Fibroblast of lung (primary cell): ENCODE results near the gene TSC22D2. TPM values are rescaled to one million over a fixed set of nuclear protein-coding genes. Genes with fewer than 3 reads are reported as not detected.

Experiments
- DNase-seq, 2 donors: peaks; one replicate each; pipeline versions ENCODE4 v3.0.0 to v3.0.0-alpha.2; 2010; ENCODE audit warnings: low read depth in 2 of 2
- H2AFZ ChIP-seq: 2 replicates; pipeline ENCODE4 v1.5.1; 2012; ENCODE audit warnings: low read length, control low read depth, inconsistent platforms
- H3K27ac ChIP-seq: 2 replicates; pipeline ENCODE4 v1.5.1; 2011; ENCODE audit warnings: low read length, control low read depth; ENCODE audit not compliant: insufficient read depth
- H3K27me3 ChIP-seq: 2 replicates; pipeline ENCODE4 v1.5.1; 2011; ENCODE audit warnings: mild to moderate bottlenecking, low read length; ENCODE audit not compliant: control insufficient read depth, insufficient read depth
- H3K36me3 ChIP-seq: 2 replicates; pipeline ENCODE4 v1.5.1; 2011; ENCODE audit warnings: low read length; ENCODE audit not compliant: control insufficient read depth, insufficient read depth
- H3K4me1 ChIP-seq: 2 replicates; pipeline ENCODE4 v1.5.1; 2011; ENCODE audit warnings: low read length; ENCODE audit not compliant: control insufficient read depth, insufficient read depth; ENCODE audit errors: extremely low read depth
- H3K4me2 ChIP-seq: 2 replicates; pipeline ENCODE4 v1.5.1; 2011; ENCODE audit warnings: low read length, control low read depth; ENCODE audit not compliant: insufficient read depth; ENCODE audit errors: extremely low read depth
- H3K4me3 ChIP-seq, 4 experiments: fragments of 200-600 bp in 1 of 4; sonication (generic) in 1 of 4; replicated peaks in 1 of 4; 2 replicates each; pipeline ENCODE4 v1.5.1; 2011 to 2016; ENCODE audit warnings: low read length in 4 of 4, low read depth in 3 of 4, mild to moderate bottlenecking in 3 of 4, control low read depth in 2 of 4, inconsistent platforms in 1 of 4, mixed read lengths in 1 of 4; ENCODE audit not compliant: insufficient read depth in 1 of 4; ENCODE audit errors: control extremely low read depth in 1 of 4
- H3K79me2 ChIP-seq: 2 replicates; pipeline ENCODE4 v1.5.1; 2012; ENCODE audit warnings: mild to moderate bottlenecking, low read length, inconsistent platforms; ENCODE audit not compliant: control insufficient read depth, insufficient read depth
- H3K9ac ChIP-seq: 2 replicates; pipeline ENCODE4 v1.5.1; 2011; ENCODE audit warnings: mild to moderate bottlenecking, low read length, control low read depth; ENCODE audit not compliant: insufficient read depth
- H3K9me3 ChIP-seq: 2 replicates; pipeline ENCODE4 v1.5.1; 2012; ENCODE audit warnings: low read depth, low read length; ENCODE audit not compliant: control insufficient read depth, insufficient read depth
- H4K20me1 ChIP-seq: 2 replicates; pipeline ENCODE4 v1.5.1; 2011; ENCODE audit warnings: low read length; ENCODE audit not compliant: control insufficient read depth, insufficient read depth; ENCODE audit errors: extremely low read depth
- CTCF ChIP-seq, 2 donors: IDR thresholded peaks in 1 of 2; conservative IDR thresholded peaks in 1 of 2; 1 replicate in 1 of 2; 2 replicates in 1 of 2; pipeline ENCODE4 v1.5.1; 2011 to 2012; ENCODE audit warnings: low read length in 2 of 2, control low read depth in 1 of 2, inconsistent platforms in 1 of 2, low read depth in 1 of 2, mild to moderate bottlenecking in 1 of 2
- EZH2 ChIP-seq: IDR thresholded peaks from 2 replicates; pipeline ENCODE4 v1.5.1; 2012; ENCODE audit warnings: low read length, control low read depth, mild to moderate bottlenecking; ENCODE audit errors: missing control alignments
- polyA plus RNA-seq, 2 donors: library from polyadenylated mRNA; depleted of rRNA in 1 of 2; stranded (reverse) in 1 of 2; unstranded in 1 of 2; fragments of >200 nt; gene quantifications; 2 replicates each; pipeline ENCODE4 v1.2.1, GENCODE V29; 2011 to 2012; ENCODE audit warnings: missing spikeins in 1 of 2
- total RNA-seq: library from RNA; depleted of rRNA; stranded (reverse); fragments of >200 nt; gene quantifications from 2 replicates; pipeline ENCODE4 v1.2.1, GENCODE V29; 2014

The TSC22D2 gene
- total and polyA plus RNA-seq, 2 donors (not counting 1 experiment from before 2014, with no cell fraction given), result 23.6 to 29.3 TPM

DNA sequence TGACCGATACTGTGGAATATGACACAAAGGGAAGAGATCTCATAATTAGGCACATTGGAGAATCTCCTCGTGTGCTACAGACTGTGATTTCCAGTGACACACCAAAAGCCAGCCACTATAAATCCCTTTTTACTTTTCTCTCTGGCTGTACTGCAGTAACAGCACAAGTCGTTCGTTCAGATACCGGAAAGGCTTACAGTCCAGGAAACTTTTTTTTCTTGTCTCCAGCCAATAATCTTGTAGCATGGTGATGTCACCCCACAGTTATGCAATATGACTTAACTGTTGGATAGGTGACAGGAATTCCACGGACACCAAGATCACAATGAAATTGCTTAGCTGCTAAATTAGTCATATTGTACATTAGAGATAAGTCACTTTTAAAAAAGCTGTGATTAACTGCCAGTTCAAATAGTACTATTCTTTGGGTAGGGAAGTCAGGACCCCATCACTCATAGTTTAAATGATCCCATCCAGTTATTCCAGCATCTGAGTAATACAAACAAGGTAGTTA, 36.3 kb upstream of the TSC22D2 start:
- peak; percentile 98 to 100 for DNase-seq
- Histone ChIP-seq H3K36me3 (no peaks in the 10 kb centered on the region), H4K20me1 (no peaks in the 10 kb centered on the region), H3K79me2 (peaks cover 12% of the 10 kb centered on the region), H3K9me3 (no peaks in the 10 kb centered on the region), H3K4me3 (peak overlapping the region; percentile 67 to 78 (median 74)), H2AFZ (no peak overlapping the region), H3K27ac (peak overlapping the region; percentile 93), H3K4me1 (peaks cover 6% of the 10 kb centered on the region), H3K4me2 (peak overlapping the region; percentile 99), H3K27me3 (no peaks in the 10 kb centered on the region), H3K9ac (peak overlapping the region; percentile 71)
- TF ChIP-seq EZH2 (no peak), CTCF (conservative IDR thresholded peaks at IDR 0.05 in 1 of 2, IDR thresholded peaks at IDR 0.05 in 1 of 2; ENCODE audit: low read depth in 1 of 2, low read length in 2 of 2) (no peak)

DNA sequence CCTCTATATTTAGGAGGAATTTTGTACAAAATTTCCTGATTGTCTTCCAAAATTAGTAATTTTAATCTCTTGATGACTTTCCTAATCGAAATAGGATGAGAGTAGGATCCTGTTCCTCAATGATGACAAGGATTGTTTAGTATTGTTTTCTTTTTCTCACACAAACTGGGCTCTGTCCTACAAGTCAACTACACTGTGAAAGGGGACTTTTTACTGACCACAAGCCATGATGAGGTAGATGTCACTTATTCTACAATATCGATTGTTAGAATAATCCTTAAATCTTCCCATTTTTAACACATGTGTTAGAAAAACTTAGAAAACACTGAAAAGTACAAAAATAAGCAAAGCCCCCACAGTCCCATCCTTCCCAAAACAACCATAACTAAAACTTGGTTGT, 35.8 kb upstream of the TSC22D2 start:
- Histone ChIP-seq H3K4me2 (peak overlapping the region; percentile 42), H3K9ac (no peak overlapping the region), H3K79me2 (peaks cover 12% of the 10 kb centered on the region), H3K27ac (peak overlapping the region; percentile 46), H2AFZ (no peak overlapping the region), H4K20me1 (no peaks in the 10 kb centered on the region), H3K4me3 (peak overlapping the region in 2 of 4 experiments; percentile 27 to 67), H3K9me3 (no peaks in the 10 kb centered on the region), H3K4me1 (peaks cover 6% of the 10 kb centered on the region), H3K27me3 (no peaks in the 10 kb centered on the region), H3K36me3 (no peaks in the 10 kb centered on the region)
- no peak for TF ChIP-seq EZH2
- no peak for TF ChIP-seq CTCF (conservative IDR thresholded peaks at IDR 0.05 in 1 of 2, IDR thresholded peaks at IDR 0.05 in 1 of 2; ENCODE audit: low read depth in 1 of 2, low read length in 2 of 2)
- no peak for DNase-seq

DNA sequence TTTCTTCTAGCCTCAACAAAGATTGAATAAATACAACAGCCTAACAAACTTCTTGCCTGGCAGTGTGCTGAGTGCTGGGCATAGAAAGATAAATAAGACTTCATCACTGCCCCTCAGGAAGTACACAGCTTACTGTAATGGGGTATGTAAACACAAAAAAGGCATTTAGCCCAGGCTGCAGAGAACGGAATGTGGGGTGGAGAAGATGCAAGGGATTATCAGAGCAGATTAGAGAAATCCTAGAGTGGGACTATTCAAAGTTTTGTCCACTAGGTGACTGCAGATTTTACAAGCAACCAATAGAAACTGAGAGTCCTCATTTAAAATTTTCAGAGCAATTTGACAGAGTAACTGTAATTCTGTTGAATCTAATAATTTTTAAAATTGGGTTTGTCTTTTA, 35.4 kb upstream of the TSC22D2 start:
- no peaks in the 10 kb centered on the region for H4K20me1 ChIP-seq
- peak in 1 of 2 donors; percentile 7 for TF ChIP-seq CTCF (conservative IDR thresholded peaks at IDR 0.05 in 1 of 2, IDR thresholded peaks at IDR 0.05 in 1 of 2; ENCODE audit: low read depth in 1 of 2, low read length in 2 of 2)
- no peak for TF ChIP-seq EZH2
- peak overlapping the region; percentile 46 for H3K27ac ChIP-seq
- peaks cover 6% of the 10 kb centered on the region for H3K4me1 ChIP-seq
- H3K4me3 ChIP-seq, result no peak overlapping the region
- H3K79me2 ChIP-seq, result peaks cover 12% of the 10 kb centered on the region
- H3K9me3 ChIP-seq, result no peaks in the 10 kb centered on the region
- no peaks in the 10 kb centered on the region for H3K27me3 ChIP-seq
- peak overlapping the region; percentile 42 for H3K4me2 ChIP-seq
- no peak overlapping the region for H2AFZ ChIP-seq
- H3K9ac ChIP-seq, result no peak overlapping the region
- H3K36me3 ChIP-seq, result no peaks in the 10 kb centered on the region
- DNase-seq, result peak in 1 of 2 donors; percentile 22
